ENCODE results near the gene NDUFA11.
A peak's percentile ranks its signal among the peaks of the same experiment; 100 is the strongest.

The NDUFA11 gene

GRCh38 chr19:5903624-5904351 is at the start of gene NDUFA11:
Gene NDUFA11 (minus strand): TSS chr19:5903790. CDS start chr19:5903708, 82 bp downstream.
- Mint-ChIP-seq H3K36me3 (ENCODE audit: low read depth) (peaks cover 45% of the 10 kb centered on the region), H3K27me3 (no peaks in the 10 kb centered on the region), H3K4me3 (peak within 1 kb of the TSS; percentile 98), H3K4me1 (ENCODE audit: low read depth) (peaks cover 44% of the 10 kb centered on the region), H3K27ac (peak within 1 kb of the TSS; percentile 99), H3K9me3 (no peaks in the 10 kb centered on the region)
- DNase-seq = peak; percentile 99

- Mint-ChIP-seq H3K4me1 (ENCODE audit: low read depth) (peaks cover 96% of the 10 kb centered on the region), H3K36me3 (ENCODE audit: low read depth) (peaks cover 84% of the 10 kb centered on the region), H3K4me3 (peak overlapping the region; percentile 56), H3K27ac (peak overlapping the region; percentile 96), H3K9me3 (no peaks in the 10 kb centered on the region), H3K27me3 (no peaks in the 10 kb centered on the region)
- no peak for DNase-seq
Observed at GRCh38 chr19:5953030-5953589, 49.5 kb upstream of the NDUFA11 start.

- Mint-ChIP-seq H3K9me3 (no peaks in the 10 kb centered on the region), H3K4me1 (ENCODE audit: low read depth) (peaks cover 96% of the 10 kb centered on the region), H3K27ac (peak overlapping the region; percentile 96), H3K27me3 (no peaks in the 10 kb centered on the region), H3K36me3 (ENCODE audit: low read depth) (peaks cover 84% of the 10 kb centered on the region), H3K4me3 (peak overlapping the region; percentile 56)
- DNase-seq = no peak
Observed at GRCh38 chr19:5952193-5953029, 48.8 kb upstream of the NDUFA11 start.

GRCh38 chr19:5951338-5951861 is 47.8 kb upstream of the NDUFA11 start:
- H3K27me3 Mint-ChIP-seq = no peaks in the 10 kb centered on the region
- peak overlapping the region; percentile 96 for H3K27ac Mint-ChIP-seq
- no peak for DNase-seq
- peaks cover 83% of the 10 kb centered on the region for H3K36me3 Mint-ChIP-seq (ENCODE audit: low read depth)
- peak overlapping the region; percentile 4 for H3K4me3 Mint-ChIP-seq
- H3K9me3 Mint-ChIP-seq = no peaks in the 10 kb centered on the region
- peaks cover 89% of the 10 kb centered on the region for H3K4me1 Mint-ChIP-seq (ENCODE audit: low read depth)

GRCh38 chr19:5950741-5951140 is 47.2 kb upstream of the NDUFA11 start:
- H3K27ac Mint-ChIP-seq = peak overlapping the region; percentile 96
- no peak for DNase-seq
- H3K4me3 Mint-ChIP-seq = no peak overlapping the region
- H3K9me3 Mint-ChIP-seq = no peaks in the 10 kb centered on the region
- H3K4me1 Mint-ChIP-seq (ENCODE audit: low read depth) = peaks cover 89% of the 10 kb centered on the region
- H3K27me3 Mint-ChIP-seq = no peaks in the 10 kb centered on the region
- peaks cover 85% of the 10 kb centered on the region for H3K36me3 Mint-ChIP-seq (ENCODE audit: low read depth)

- DNase-seq = peak; percentile 54
- H3K36me3 Mint-ChIP-seq (ENCODE audit: low read depth) = peaks cover 90% of the 10 kb centered on the region
- peaks cover 88% of the 10 kb centered on the region for H3K4me1 Mint-ChIP-seq (ENCODE audit: low read depth)
- H3K27me3 Mint-ChIP-seq = no peaks in the 10 kb centered on the region
- H3K9me3 Mint-ChIP-seq = no peaks in the 10 kb centered on the region
- peak overlapping the region; percentile 96 for H3K27ac Mint-ChIP-seq
- H3K4me3 Mint-ChIP-seq = peak overlapping the region; percentile 56
Observed at GRCh38 chr19:5949792-5950305, 46.3 kb upstream of the NDUFA11 start.

GRCh38 chr19:5948752-5949564 is 45.4 kb upstream of the NDUFA11 start:
- Mint-ChIP-seq H3K4me3 (peak overlapping the region; percentile 56), H3K9me3 (no peaks in the 10 kb centered on the region), H3K4me1 (ENCODE audit: low read depth) (peaks cover 88% of the 10 kb centered on the region), H3K27me3 (no peaks in the 10 kb centered on the region), H3K27ac (peak overlapping the region; percentile 96), H3K36me3 (ENCODE audit: low read depth) (peaks cover 89% of the 10 kb centered on the region)
- DNase-seq = no peak

- H3K27me3 Mint-ChIP-seq = no peaks in the 10 kb centered on the region
- H3K9me3 Mint-ChIP-seq = no peaks in the 10 kb centered on the region
- H3K36me3 Mint-ChIP-seq (ENCODE audit: low read depth) = peaks cover 88% of the 10 kb centered on the region
- no peak overlapping the region for H3K4me3 Mint-ChIP-seq
- peaks cover 84% of the 10 kb centered on the region for H3K4me1 Mint-ChIP-seq (ENCODE audit: low read depth)
- DNase-seq = no peak
- H3K27ac Mint-ChIP-seq = peak overlapping the region; percentile 96
Observed at GRCh38 chr19:5947435-5947834, 43.8 kb upstream of the NDUFA11 start.

GRCh38 chr19:5943623-5944022 is 40.0 kb upstream of the NDUFA11 start:
- no peaks in the 10 kb centered on the region for H3K9me3 Mint-ChIP-seq
- H3K36me3 Mint-ChIP-seq (ENCODE audit: low read depth) = peaks cover 85% of the 10 kb centered on the region
- DNase-seq = no peak
- no peak overlapping the region for H3K4me3 Mint-ChIP-seq
- H3K27me3 Mint-ChIP-seq = no peaks in the 10 kb centered on the region
- peaks cover 46% of the 10 kb centered on the region for H3K4me1 Mint-ChIP-seq (ENCODE audit: low read depth)
- peak overlapping the region; percentile 73 for H3K27ac Mint-ChIP-seq

GRCh38 chr19:5943045-5943444 is 39.5 kb upstream of the NDUFA11 start:
- H3K27ac Mint-ChIP-seq = peak overlapping the region; percentile 73
- H3K9me3 Mint-ChIP-seq = no peaks in the 10 kb centered on the region
- H3K4me1 Mint-ChIP-seq (ENCODE audit: low read depth) = peaks cover 41% of the 10 kb centered on the region

GRCh38 chr19:5941673-5942072 is 38.1 kb upstream of the NDUFA11 start:
- Mint-ChIP-seq H3K36me3 (ENCODE audit: low read depth) (peaks cover 90% of the 10 kb centered on the region), H3K27ac (peak overlapping the region; percentile 9)

More at GRCh38 chr19:5943045-5943444, 39.5 kb upstream of the NDUFA11 start:
- Mint-ChIP-seq H3K27me3 (no peaks in the 10 kb centered on the region), H3K36me3 (ENCODE audit: low read depth) (peaks cover 86% of the 10 kb centered on the region), H3K4me3 (no peak overlapping the region)
- DNase-seq = no peak

GRCh38 chr19:5940260-5941208 is 36.9 kb upstream of the NDUFA11 start:
- peaks cover 24% of the 10 kb centered on the region for H3K4me1 Mint-ChIP-seq (ENCODE audit: low read depth)
- H3K9me3 Mint-ChIP-seq = no peaks in the 10 kb centered on the region
- peaks cover 90% of the 10 kb centered on the region for H3K36me3 Mint-ChIP-seq (ENCODE audit: low read depth)
- no peak overlapping the region for H3K4me3 Mint-ChIP-seq
- no peaks in the 10 kb centered on the region for H3K27me3 Mint-ChIP-seq
- DNase-seq = no peak
- H3K27ac Mint-ChIP-seq = peak overlapping the region; percentile 44

More at GRCh38 chr19:5941673-5942072, 38.1 kb upstream of the NDUFA11 start:
- Mint-ChIP-seq H3K4me3 (no peak overlapping the region), H3K9me3 (no peaks in the 10 kb centered on the region), H3K4me1 (ENCODE audit: low read depth) (peaks cover 33% of the 10 kb centered on the region), H3K27me3 (no peaks in the 10 kb centered on the region)
- no peak for DNase-seq

- Mint-ChIP-seq H3K27ac (peak overlapping the region; percentile 57), H3K4me3 (no peak overlapping the region), H3K36me3 (ENCODE audit: low read depth) (peaks cover 89% of the 10 kb centered on the region), H3K27me3 (no peaks in the 10 kb centered on the region), H3K4me1 (ENCODE audit: low read depth) (no peaks in the 10 kb centered on the region), H3K9me3 (no peaks in the 10 kb centered on the region)
- DNase-seq = no peak
Observed at GRCh38 chr19:5937550-5937949, 34.0 kb upstream of the NDUFA11 start.
